NCI-H2107 treated with DMSO at 0.1 percent for 48 hours (cell line): Measurements from ENCODE around the gene SLC26A1.

Experiments used
- DNase-seq: peaks from one replicate; lab custom pipeline; 2025; ENCODE audit not compliant: unreplicated experiment; lab: John Stamatoyannopoulos, UW

Gene SLC26A1

GRCh38 chr4:993111-994029, at the start of gene SLC26A1:
SLC26A1 (minus strand) TSS chr4:993404; CDS start chr4:991703, 1,701 bp downstream.
- no peak for DNase-seq

DNA sequence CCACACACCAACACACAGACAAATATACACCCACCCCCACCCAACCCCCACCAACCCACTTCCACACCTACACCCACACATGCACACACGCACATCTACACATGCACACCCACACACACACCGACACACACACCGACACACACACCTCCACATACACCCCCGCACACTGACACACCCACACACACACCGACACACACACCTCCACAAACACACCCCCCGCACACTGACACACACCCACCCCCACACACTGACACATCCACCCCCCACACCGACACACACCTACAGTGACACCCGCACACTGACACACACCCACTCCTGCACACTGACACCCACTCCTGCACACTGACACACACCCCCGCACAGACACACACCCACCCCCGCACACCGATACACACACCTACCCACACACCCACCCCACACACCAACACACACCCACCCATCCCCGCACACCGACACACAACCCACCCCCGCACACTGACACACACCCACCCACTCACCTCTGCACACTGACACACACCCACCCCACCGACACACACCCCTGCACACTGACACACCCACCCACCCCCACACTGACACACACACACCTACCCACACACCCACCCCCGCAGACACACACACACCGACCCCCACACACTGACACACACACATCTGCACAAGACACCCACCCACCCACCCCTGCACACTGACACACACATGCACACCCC, 49.3 kb upstream of the SLC26A1 start:
- DNase-seq: no peak

DNA sequence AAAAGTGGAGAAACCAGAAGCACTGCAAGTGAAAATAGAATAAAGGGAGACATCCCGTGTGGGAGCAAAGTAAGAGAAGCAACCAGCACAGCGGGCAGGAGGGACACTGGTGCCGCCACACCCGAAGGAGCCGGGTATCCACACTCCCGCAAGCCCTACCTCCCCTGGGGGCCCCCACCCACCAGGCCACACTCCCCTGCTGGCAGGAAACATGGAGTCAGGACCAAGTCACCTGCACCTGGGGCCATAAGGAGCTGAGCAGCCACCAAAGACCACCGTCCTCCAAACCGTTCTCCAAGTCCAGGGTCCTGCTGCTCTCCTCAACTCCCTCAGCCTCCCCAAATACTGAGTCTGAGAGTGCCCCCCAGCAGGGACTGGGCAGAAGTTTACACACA, 48.7 kb upstream of the SLC26A1 start:
- DNase-seq: no peak

- DNase-seq: no peak
Observed at GRCh38 chr4:1041147-1041935, 48.1 kb upstream of the SLC26A1 start.

DNA sequence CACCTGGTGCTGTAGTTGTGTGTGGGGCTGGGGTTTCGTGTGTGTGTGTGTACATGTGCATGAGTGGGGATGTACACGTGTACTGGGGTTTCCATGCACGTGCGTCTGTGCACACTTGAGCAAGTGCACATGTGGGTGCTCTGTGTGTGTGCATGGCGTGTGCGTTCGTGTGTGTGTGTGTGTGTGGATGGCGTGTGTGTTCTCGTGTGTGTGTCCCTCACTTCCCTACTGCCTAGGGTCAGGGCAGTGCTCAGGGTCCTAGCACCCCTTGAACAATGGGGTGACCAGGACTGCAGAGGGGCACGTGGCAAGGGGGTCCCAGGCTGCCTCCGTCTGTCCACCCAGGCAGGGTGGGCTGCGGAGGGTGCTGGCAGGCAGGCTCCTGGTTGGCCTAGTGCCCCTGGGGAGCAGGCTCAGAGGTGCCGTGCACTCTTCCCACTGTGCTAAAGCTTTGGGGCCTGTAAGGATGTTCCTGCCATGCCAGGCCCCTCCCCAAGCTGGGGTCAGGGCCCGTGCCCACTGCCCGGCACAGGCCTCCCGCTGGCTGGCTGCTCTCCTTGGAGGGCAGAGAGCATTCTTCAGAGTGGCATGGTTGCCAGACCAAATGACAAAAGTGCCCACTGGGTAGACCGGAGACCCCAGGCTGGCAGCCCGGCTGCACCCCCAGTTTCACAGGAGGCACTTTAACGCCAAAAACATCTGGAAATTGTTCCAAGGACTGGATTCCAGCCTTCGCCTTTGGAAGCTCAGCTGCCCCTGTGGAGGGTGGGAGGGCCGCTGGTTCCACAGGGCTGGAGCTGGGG, 47.3 kb upstream of the SLC26A1 start:
- no peak for DNase-seq

- DNase-seq: no peak
Observed at GRCh38 chr4:1039493-1040343, 46.5 kb upstream of the SLC26A1 start.

- no peak for DNase-seq
Observed at GRCh38 chr4:1038948-1039492, 45.8 kb upstream of the SLC26A1 start.

DNA sequence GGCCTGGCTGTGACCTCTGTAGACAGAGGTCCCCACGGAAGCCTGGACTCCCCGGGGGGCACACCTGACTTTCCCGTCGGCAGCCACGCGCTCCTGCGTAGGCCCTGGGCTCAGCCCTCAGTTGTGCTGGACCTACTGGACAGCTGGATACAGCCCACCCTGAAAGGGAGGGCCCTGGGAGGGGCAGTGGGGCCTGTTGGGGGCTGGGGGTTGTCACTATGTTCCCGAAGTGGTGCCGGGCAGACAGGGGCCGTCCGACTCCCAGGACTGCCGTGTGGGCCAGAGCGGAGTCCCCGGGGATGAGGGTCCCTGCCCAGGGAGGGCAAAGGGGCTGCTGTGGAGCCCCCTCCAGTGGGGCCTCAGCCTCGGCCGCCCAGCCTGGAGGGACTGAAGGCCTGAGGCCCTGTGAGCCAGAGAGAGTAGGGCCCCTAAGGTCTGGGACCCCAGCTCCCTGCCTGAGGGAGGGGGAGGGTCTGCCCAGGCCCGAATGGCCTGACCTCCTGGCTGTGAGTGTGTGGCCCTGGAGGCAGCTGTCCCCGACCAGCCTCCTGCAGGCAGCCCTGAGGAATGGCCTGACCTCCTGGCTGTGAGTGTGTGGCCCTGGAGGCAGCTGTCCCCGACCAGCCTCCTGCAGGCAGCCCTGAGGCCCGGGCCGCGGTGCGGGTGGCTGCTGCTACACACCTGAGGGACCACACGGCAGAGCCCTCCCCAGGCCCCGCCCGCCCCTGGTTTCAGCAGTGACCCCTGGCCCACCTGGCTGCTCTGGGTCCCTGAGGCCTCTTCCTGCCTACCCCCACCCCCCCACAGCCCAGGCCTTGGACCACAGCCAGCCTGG, 44.0 kb upstream of the SLC26A1 start:
- DNase-seq: no peak

DNA sequence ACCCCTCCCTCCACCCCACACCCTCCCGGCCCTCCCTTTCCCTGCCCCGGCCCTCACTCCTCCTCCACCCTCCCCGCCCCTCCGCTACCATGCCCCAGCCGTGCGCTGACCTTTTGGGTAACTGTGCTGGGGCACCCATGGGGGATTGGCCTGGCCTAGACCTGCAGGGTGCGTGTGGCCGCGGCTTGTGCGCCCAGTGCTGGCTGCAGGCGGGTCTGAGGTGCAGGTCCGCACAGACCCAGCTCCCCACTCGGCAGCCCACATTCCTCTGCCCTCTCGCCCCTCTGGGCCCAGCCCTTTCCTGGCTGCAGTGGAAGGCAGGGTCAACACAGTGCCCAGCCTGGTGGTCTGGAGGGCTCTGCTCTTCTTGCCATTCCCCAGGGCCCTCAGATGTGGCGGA, 42.9 kb upstream of the SLC26A1 start:
- no peak for DNase-seq

- DNase-seq: no peak
Observed at GRCh38 chr4:1035510-1035909, 42.3 kb upstream of the SLC26A1 start.

GRCh38 chr4:1033840-1034551, 40.8 kb upstream of the SLC26A1 start:
- DNase-seq: no peak

- no peak for DNase-seq
Observed at GRCh38 chr4:1032861-1033260, 39.7 kb upstream of the SLC26A1 start.

DNA sequence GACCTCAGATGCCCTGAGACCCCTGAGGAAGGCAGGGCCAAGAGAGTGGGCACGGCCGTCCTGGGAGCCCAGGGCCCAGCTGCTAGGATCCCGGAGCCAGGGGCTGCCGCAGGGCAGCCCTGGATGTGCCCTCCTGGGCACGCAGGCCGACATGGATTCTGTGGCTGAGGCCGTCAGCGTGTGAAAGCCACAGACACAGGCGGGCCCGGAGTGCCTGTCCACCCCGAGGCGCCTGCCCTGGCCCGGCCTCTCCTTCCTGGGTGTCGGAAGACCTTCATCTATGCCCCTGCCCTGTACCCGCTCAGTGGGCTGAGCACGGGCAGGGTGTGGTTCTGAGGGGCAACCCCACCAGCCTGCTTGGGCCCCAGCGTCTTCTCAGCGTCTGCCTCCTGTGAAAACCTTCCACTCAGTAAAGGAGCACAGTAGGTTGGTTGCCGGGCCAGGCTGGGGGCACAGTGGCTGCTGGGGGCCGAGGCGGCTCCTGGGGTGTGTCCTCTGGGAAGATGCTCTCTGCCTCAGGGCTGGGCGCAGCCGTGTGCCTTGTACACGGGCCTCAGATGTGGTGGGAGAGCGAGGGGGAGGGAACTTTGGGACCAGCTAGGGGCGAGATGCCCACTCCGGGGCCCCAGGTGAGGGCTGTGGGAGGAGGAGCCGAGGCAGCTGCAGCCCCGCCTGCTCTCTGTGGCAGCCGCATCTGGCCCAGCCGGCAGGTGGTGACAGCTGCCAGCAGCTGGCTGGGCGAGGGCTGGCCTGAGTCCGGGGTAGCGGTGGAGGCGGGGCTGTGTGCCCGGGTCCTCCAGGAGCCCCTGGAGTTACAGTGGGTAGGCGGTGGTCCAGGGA, 39.0 kb upstream of the SLC26A1 start:
- no peak for DNase-seq

GRCh38 chr4:1031346-1031745, 38.1 kb upstream of the SLC26A1 start:
- no peak for DNase-seq

GRCh38 chr4:1030559-1030958, 37.4 kb upstream of the SLC26A1 start:
- no peak for DNase-seq

DNA sequence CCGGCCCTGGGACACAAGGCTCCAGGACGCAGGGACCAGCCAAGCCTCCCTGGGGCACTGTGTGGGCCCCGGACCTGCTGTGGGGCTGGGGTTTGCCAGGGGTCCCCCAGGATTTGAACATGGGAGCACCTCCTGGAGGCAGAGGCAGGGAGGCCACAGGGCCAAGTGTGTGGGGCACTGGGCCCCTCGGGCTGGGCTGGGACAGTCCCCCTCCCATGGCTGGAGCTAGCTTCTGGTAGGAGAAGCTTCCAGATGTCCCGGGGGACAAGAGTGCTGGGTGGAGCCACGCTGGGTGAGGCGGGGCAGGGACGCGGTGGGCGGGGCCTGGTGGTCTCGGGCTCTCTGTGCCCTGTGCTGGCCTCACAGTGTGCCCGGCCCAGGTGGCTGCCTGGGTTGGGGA, 36.8 kb upstream of the SLC26A1 start:
- DNase-seq: no peak

DNA sequence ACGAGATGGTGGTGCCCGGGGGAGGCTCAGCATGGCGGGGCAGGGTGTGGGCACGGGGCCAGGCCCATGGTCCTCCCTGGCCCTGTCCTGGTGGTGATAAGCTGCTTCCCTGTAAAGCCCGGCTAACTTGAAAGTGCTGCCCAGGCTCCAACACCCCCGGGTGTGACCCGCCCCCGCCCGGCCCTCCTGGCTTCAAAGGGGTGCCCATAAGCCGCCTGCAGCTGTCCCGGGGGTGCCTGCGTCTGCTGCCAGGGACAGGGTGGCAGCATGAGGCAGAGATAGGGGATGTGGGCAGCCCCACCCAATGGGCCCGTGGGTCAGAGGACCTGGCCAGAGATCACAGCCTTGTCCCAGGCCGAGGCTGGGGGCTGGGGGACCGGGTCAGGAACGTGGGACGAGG, 36.3 kb upstream of the SLC26A1 start:
- no peak for DNase-seq
